DMS114 treated with DMSO at 0.1 percent for 48 hours (cell line): ENCODE results near the gene ITGB8.
"Not testable (repeated sequence)": the region's sequence is repeated elsewhere in the genome, so short reads cannot be mapped to it uniquely, and the experiment has no call there.

ENCODE experiments used
- DNase-seq: peaks from one replicate; lab custom pipeline; 2025; ENCODE audit not compliant: unreplicated experiment; lab: John Stamatoyannopoulos, UW

Gene ITGB8

DNA sequence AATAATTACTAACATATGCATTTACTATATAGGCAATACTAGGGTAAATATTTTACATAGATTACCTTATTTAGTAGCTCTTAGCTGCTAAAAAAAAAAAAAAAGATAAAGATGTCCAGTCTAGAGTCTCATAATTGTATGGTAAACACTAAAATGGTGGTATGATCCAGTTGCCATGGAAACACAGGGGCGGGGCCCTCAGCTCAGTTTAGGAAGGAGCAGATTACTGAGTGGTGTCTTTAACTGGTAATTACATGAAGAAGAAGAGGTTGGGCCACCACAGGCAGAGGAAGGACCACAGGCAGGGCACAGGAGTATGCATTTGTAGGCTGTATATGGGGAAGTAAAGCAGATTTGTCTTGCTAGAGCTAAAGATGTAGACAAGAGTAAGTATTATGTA lies 43.7 kb downstream of the ITGB8 start:
- no peak for DNase-seq

DNA sequence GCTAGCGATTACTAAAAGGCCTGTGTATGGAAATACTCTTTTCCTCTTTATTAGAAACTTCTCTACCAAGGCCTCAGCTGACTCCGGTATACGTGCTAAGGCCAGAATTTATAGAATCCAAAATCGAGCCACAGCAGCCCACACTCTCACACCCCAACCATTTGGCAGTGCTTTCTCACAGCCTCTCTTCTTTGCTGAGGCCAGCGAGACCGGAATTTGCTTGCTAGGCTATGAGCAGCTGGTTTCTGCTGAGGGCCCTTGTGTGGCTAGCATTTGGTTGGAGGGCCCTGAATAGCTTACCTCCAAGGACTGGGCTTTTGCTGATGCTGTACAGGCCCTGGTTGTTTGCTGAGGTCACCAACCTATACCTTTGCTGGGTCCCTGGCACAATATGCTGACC lies 46.1 kb downstream of the ITGB8 start:
- no peak for DNase-seq

DNA sequence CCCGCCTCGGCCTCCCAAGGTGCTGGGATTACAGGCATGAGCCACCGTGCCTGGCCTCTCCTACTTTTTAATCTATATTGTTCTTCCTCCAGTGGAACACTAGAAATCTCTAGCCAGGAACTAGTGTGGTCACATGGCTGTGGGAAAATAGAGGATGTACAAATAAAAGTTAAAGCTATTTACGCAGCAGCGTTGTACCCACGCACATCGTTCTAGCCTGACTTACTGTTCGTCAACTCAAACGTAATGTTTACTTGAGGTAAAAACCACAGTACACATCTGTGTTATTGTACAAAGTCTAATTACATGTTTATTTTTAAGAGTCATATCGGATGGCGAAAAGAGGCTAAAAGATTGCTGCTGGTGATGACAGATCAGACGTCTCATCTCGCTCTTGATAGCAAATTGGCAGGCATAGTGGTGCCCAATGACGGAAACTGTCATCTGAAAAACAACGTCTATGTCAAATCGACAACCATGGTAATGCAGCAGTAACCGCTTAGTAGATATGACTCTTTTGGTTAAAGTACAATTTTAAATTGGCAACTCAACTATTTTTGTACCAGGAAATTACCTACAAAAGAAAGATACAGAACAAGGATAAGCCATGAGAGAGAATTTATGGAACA lies 50.8 kb downstream of the ITGB8 start:
- no peak for DNase-seq

DNA sequence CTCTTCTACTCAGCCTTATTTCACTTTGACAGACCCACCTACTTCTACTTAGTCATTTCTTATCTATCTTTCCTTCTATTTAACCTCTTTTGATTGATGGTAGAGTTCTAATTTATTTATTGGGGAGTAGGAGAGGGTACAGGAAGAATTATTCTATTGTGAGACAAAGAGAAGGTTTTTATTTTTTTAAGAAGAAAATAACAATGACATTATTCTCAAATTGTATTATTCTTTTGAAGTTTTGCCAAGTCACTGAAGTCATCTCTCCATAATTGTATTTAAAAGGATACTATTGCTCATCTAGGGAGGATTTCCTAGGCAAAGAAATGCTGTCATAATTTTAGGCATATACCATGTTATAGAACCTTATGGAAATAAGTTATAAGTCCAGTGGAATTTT lies 52.7 kb downstream of the ITGB8 start:
- no peak for DNase-seq

DNA sequence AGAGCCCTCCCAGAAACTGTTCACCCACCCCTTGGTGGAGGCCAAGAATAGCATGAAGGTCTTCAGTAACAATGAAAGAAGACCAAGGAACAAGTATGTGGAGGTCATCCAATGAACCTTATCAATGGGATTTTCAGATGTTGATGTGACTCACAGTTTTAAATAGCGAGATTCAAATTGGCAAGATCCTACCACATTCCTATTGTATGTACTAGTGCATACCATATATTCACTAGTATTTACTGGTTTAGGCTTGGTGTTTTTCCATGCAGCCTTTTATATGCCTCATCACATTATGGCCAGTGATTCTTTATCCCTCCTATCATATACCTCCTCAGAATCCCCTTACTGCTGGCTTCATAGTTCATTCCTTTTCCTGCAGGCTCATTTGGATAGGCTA lies 54.4 kb downstream of the ITGB8 start:
- DNase-seq: no peak

DNA sequence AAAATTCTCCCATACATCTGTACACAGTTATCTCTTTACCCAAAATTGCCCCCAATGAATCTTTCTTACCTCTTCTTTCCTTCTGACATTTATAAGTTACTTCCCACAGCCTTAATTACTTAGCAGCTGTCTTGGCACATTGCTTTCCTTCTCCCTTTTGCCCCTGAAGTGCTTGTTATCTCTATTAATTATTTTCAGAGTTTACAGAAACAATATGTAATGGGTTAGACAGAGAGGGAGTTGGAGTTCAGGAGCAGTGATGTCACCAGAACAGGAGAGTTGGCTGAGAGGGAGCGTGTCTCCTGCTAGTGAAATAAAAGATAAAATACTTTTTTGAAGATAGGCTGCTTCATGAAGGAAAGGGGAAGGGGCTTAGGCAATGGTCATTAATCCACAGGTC lies 57.4 kb downstream of the ITGB8 start:
- no peak for DNase-seq

DNA sequence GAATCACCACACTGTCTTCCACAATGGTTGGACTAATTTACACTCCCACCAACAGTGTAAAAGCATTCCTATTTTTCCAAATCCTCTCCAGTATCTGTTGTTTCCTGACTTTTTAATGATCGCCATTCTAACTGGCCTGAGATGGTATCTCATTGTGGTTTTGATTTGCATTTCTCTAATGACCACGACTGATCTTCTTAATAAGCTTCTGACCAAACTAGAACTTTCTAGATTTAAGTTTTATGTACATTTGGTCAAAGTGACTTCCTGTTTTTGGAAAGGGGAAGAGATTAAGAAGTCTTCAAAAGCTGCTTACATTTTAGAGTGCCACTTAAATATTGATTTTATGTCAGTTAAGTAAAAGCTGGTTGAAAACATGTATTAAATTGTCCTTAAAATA lies 58.5 kb downstream of the ITGB8 start:
- DNase-seq: not testable (repeated sequence)

DNA sequence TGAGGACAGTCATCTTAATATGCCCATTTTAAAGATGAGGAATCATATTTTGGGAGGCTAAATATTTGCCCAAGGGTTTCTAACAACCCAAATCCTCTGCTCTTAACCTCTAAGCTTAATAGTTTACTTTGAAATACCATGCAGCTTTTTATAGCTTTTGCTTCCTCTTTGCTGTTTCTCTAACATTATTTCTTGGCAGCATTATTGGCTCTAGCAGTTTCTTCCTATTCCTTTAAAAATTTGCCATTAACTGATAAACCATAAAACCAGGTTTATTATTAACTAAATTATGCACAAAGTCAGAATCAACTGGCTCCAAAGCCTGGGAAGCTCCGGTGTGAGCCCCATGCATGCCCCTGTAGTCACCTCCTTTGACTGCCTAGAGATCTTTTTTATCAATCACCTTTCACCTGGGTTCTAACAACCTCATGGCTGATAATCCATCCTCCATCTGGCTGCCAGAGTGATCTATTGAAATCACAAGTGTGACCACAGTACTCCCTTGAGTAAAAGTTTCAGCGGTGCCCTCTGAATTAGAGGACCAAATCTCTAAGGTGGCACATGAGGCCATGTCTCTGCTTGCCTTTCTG lies 62.4 kb downstream of the ITGB8 start:
- DNase-seq: no peak

DNA sequence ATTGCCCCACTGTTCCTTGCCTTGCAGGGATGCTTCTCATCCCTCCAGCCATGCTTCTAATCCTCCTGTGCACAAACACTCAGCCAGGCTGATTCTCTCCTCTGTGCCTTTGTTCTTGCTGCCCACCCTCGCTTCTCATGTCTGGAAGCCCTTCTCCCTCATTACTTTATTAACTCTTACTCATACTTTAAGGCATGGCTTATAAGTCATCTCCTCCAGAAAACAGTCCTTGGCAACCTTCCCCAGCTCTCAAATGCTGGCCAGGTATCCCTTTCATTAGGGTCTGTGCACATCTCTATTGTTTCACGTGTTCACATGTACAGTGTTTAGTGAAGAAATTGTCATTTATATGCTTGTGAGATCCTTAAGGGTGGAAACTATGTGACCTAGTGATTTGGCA lies 62.9 kb downstream of the ITGB8 start:
- no peak for DNase-seq

DNA sequence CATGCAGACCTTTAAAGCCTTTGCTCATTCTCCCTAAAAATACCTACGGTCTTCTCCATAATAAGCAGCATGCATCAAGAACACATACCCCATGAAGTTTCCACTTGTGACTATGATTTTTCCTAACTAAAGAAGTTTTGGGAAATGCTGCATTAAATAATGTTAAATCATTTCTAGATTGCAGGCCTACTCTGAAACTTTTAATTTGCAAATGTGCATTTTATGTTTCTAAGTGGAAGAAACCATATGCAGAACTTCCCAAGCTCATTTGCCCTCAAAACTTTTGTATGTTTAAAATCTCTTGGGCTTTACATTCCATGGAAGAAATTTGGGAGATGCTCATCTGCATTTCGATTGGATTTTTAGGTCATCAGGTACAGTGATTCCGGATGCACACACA lies 63.6 kb downstream of the ITGB8 start:
- no peak for DNase-seq

DNA sequence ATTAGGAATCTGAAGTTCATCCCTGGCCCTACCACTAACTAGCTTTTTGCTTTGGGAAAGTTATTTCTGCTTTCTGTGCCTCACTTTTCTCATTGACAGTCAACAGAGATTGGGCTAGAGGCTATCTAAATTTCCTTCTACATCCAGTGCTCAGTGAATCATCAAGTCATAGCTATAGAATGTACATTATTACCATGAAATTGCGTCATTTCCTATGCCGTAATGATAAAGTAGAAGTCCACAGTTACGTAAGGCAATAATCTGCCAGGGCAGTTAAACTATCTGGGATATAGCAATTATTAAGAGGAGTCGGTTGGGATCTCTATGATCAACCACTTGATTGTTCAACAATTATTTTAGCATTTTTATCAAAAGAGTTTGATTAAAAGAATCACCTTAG lies 64.4 kb downstream of the ITGB8 start:
- no peak for DNase-seq

DNA sequence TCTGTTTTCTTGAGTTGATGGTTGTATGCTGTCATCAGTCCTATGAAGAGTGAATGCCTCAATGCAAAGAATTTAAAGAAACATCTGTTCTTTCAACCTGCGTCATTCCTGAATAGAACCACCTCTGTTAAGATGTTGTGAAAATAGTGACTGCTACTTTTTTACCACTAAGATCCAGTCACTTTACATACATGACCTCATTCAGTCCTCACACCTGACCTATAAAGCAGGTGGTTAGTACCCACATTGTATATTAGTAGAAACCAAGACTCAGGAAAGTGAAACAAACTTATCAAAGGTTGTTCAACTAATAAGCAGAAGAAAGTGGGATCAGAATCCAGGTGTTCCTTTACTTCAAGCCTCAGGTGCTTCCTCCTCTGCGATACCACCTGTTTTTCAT lies 64.8 kb downstream of the ITGB8 start:
- DNase-seq: no peak

DNA sequence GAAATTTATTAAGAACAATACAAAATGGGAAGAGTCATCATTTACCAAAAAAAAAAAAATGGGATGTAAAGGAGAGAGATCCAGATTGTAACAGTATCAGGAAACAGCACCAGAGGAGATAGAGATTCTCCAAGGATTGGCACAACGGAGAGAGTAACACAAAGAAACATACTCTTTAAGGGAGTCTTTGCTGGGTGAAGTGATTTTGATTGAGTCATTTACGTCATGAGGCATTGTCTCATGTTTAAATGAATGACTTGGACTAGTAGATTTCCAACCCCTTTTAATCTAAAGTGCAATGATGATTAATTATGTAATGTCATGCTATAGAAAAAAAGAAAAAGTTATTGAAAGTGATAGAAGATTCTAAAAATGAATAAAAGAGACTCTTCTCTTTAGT lies 68.8 kb downstream of the ITGB8 start:
- DNase-seq: no peak

DNA sequence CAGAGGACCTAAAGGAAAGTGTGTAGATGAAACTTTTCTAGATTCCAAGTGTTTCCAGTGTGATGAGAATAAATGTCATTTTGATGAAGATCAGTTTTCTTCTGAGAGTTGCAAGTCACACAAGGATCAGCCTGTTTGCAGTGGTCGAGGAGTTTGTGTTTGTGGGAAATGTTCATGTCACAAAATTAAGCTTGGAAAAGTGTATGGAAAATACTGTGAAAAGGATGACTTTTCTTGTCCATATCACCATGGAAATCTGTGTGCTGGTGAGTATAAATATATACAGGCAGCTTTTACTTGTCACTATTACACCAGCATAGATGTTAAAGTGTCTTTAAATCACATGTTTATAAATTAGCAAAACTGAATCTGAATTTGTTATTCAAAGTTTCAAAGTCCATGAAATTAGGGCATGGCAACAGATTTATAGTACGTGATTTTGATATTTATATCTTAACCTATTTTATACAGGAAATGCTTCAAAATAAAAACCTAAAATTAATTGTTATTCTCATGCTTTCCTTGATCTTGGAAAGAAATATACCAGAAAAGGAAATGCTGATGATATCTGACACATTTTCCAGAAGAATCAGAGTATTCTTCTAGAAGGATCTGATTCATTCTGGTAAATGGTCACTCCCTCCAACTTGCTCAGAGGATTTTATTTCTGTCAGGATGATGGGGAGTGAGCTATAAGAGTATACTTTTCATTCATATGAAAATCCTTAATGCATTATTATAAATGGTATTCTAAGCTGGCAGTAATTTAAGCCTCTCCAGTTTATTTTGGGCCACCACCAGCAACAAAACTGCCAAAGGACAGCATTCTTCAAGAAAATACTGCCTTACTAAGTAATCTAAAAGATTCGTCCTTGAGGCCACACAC lies 71.4 kb downstream of the ITGB8 start:
- no peak for DNase-seq

DNA sequence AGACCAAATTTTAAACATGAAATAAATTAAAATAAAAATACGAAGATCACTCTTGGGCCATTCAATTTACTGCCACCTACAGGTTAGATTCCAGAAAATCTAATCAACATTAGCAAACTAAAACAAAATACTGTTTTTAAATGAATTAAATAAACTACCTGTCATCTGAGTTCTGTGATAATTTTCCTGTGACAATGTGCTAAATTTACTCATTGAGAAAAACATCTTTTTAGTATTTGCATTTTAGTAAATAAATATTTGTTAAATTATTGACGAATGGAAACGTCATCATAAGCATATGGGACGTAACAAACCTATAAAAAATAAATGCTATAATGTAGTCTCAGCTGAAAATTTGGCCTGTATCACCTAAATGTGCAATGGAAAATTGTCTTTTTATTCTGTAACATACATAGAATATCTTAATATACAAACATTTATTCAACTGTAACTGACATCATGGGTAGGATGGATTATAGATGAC lies 72.1 kb downstream of the ITGB8 start:
- DNase-seq: no peak

DNA sequence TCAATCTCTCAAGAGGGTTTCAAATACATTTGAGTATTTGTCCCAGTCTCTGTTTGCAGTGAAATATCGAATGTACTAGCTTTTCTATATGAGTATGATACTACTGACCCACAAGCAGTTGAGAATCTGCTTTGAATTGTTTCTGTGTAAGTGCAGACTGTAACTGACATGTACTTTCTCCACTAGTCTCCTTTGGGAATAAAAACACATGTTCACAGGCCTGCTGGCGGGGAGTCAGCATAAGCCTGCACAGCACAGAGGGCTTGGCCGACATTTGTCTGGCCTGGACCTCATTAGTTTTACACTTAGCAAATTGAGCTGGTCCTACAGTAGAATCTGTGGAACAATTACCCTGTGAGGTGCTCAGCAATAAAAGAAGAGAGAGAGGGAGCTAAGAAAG lies 72.6 kb downstream of the ITGB8 start:
- DNase-seq: no peak

DNA sequence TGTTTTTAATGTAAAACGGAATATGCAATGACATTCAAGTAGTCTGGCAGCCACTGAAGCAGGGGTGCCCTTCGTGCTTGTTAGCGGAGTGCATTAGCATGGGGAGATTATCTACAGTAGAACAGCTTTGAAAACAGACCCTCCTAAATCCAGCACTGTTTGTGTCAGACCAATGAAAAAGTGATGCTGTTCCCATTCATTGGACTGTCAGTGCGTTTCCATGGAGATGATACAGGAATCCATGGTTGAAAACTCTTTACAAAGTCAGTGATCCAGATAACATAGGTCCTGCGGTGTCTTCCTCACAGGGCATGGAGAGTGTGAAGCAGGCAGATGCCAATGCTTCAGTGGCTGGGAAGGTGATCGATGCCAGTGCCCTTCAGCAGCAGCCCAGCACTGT lies 73.6 kb downstream of the ITGB8 start:
- no peak for DNase-seq

DNA sequence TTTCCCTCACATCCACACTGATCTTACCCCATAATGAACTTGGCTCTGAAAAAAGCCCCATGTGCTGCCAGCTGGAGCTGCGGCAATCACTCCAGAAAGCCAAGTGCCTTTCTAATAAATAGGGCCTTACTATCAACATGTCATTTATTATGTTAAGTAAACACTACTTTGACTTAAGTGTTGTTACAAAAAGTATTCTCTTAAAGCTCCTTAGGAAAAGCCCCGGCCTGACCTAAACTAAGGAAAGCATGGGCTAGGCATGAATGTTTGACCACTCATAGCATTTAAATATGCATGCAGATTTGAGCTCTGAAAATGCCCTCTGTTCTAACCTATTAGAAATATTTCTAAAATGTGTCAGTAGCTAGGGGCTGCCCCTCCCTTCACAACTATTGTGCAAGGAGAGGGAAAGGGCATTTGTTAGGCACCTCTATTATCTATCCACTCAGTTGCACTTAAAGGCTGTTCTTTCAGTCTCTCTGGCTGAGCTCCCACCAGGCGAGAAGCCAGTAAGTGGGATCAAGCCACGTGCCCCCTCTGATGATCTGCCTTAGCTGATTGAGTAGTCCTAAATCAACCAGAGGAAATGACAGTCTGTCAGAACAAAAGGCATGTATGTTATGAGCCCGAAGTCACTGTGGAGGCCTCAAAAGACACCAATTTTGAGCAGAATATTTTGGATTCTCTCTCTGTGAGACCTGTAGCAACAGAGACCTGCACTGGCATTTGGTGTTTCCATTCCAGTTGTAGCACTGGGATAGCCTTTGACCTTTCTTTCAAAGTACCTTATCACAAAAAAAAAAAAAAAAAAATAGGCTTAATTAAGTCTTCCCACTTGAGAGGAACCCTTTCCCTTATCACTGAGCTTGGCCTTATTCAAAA lies 77.1 kb downstream of the ITGB8 start:
- no peak for DNase-seq

DNA sequence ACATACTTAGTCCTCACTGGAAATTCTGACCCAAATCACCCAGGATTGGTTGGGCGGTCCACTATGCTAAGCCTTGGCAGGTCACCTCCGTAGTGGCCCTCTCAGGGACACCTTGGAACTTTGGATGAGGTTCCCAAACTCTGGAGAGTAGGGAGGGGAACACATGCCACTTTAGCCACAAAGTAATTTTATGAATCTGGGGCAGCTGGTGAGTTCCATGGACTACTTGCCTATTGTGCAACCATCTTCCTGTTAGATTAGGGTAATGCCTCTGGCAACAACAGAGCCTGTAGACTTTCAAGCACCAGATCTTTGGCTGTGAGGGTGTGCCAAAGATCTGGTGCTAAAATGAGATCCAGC lies 77.7 kb downstream of the ITGB8 start:
- no peak for DNase-seq

DNA sequence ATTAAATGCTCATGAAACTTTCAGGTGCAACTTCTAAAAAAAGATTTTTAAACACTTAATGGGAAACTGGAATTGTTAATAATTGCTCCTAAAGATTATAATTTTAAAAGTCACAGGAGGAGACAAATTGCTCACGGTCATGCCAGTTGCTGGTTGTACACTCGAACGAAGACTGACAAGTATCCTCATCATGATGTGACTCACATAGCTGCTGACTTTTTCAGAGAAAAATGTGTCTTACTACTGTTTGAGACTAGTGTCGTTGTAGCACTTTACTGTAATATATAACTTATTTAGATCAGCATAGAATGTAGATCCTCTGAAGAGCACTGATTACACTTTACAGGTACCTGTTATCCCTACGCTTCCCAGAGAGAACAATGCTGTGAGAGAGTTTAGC lies 79.3 kb downstream of the ITGB8 start:
- DNase-seq: no peak

DNA sequence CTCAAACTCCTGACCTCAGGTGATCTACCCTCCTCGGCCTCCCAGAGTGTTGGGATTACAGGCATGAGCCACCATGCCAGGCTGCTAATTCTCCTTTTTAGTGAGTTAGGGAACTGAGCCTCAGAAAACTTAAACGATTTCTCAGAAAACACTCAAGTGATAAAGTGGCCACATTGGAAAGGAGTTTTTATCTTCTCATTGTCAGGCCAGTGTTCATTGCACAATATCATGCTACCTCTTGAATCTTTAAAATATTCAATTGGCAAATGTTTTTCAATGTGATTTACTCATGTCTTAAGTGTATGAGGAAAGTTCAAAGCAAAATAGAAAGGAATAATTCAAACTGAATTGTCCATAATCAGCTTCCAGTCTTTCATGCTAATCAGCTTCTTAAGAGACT lies 80.7 kb downstream of the ITGB8 start:
- DNase-seq: no peak
